Upper lobe of left lung (tissue), 4 donors: ENCODE measurements around the gene KDM3A.

Source experiments
- CTCF ChIP-seq, 6 experiments: fragments of 450-650 bp in 4 of 6; fragments of 200-600 bp in 2 of 6; sonication (generic) in 2 of 6; IDR thresholded peaks; one replicate each; pipeline ENCODE4 v1.5.1; 2016 to 2019; ENCODE audit warnings: antibody characterized with exemption in 6 of 6
- EP300 ChIP-seq, 4 donors: sonication (generic); formaldehyde crosslinking; IDR thresholded peaks; one replicate each; pipeline ENCODE4 v1.5.1; 2017; ENCODE audit warnings: antibody characterized with exemption in 4 of 4, control low read depth in 2 of 4
- POLR2A ChIP-seq, 4 donors: fragments of 450-650 bp; IDR thresholded peaks; one replicate each; pipeline ENCODE4 v1.5.1; 2016 to 2017; ENCODE audit warnings: antibody characterized with exemption in 4 of 4, mild to moderate bottlenecking in 2 of 4
- POLR2AphosphoS5 ChIP-seq, 2 donors: sonication (generic); formaldehyde crosslinking; IDR thresholded peaks; one replicate each; pipeline ENCODE4 v1.5.1; 2017; ENCODE audit warnings: antibody characterized with exemption in 2 of 2

GRCh38 chr2:86525421-86526340 lies 84.5 kb downstream of the KDM3A start:
- TF ChIP-seq CTCF (IDR thresholded peaks at IDR 0.05) (no peak), EP300 (IDR thresholded peaks at IDR 0.05) (no peak), POLR2A (IDR thresholded peaks at IDR 0.05) (no peak), POLR2AphosphoS5 (IDR thresholded peaks at IDR 0.05) (no peak)
